ENCODE data around the gene ITGB1BP1. TPM values are rescaled to one million over a fixed set of nuclear protein-coding genes. Genes with fewer than 3 reads are reported as not detected.

The ITGB1BP1 gene
- total RNA-seq, 1 experiment from 2014 or later = 68.1 TPM

DNA sequence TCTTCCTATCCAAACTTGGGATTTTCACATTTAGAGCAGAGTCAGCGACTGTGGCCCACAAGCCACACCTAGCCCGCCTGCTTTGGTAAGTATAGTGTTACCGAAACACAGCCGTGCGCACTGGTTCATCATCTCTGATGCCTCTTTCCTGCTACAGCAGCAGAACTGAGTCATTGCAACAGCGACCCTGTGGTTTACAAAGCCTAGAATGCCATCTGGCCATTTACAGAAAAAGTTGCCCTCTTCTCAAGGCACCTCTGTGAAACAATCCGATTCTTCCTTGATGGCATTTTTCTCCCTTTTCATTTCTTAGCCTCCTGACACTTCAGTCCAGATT is 40.3 kb upstream of the ITGB1BP1 start:
- no peaks in the 10 kb centered on the region; the same call in none of the 2 replicates for H4K20me1 ChIP-seq (ENCODE audit: insufficient read depth)
- POLR2A ChIA-PET (ENCODE audit: unreplicated experiment) = no interaction called here
- H3K27me3 ChIP-seq (ENCODE audit: insufficient read depth, low read depth) = no peaks in the 10 kb centered on the region
- H3F3A ChIP-seq (ENCODE audit: insufficient read depth, low read depth) = peaks cover 24% of the 10 kb centered on the region
- H3K36me3 ChIP-seq (ENCODE audit: low read depth) = peaks cover 27% of the 10 kb centered on the region
- no peak for TF ChIP-seq EZH2 (IDR thresholded peaks at IDR 0.05; ENCODE audit: low read depth)
- TF ChIP-seq, protein P1, sequence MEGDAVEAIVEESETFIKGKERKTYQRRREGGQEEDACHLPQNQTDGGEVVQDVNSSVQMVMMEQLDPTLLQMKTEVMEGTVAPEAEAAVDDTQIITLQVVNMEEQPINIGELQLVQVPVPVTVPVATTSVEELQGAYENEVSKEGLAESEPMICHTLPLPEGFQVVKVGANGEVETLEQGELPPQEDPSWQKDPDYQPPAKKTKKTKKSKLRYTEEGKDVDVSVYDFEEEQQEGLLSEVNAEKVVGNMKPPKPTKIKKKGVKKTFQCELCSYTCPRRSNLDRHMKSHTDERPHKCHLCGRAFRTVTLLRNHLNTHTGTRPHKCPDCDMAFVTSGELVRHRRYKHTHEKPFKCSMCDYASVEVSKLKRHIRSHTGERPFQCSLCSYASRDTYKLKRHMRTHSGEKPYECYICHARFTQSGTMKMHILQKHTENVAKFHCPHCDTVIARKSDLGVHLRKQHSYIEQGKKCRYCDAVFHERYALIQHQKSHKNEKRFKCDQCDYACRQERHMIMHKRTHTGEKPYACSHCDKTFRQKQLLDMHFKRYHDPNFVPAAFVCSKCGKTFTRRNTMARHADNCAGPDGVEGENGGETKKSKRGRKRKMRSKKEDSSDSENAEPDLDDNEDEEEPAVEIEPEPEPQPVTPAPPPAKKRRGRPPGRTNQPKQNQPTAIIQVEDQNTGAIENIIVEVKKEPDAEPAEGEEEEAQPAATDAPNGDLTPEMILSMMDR (conservative IDR thresholded peaks at IDR 0.05) = no peak
- intact Hi-C loops (cut with micrococcal nuclease; ENCODE audit: unreplicated experiment) = no loop called here
- DNase-seq = no peak
- H3K79me2 ChIP-seq (ENCODE audit: low read depth) = no peaks in the 10 kb centered on the region
- H3K9me3 ChIP-seq (ENCODE audit: insufficient read depth, low read depth) = no peaks in the 10 kb centered on the region
- BruUV-seq (replicated peaks) = no TSS peak
- H3K9me2 ChIP-seq (ENCODE audit: insufficient read depth) = no peaks in the 10 kb centered on the region
- no peaks in the 10 kb centered on the region for H3K4me1 ChIP-seq (replicated peaks; ENCODE audit: insufficient read depth)
- H3K4me2 ChIP-seq = no peak overlapping the region
- H2AFZ ChIP-seq = no peak overlapping the region
- CTCF ChIA-PET = no interaction called here
- no peak overlapping the region for H3K4me3 ChIP-seq
- no peak overlapping the region for H3K27ac ChIP-seq

DNA sequence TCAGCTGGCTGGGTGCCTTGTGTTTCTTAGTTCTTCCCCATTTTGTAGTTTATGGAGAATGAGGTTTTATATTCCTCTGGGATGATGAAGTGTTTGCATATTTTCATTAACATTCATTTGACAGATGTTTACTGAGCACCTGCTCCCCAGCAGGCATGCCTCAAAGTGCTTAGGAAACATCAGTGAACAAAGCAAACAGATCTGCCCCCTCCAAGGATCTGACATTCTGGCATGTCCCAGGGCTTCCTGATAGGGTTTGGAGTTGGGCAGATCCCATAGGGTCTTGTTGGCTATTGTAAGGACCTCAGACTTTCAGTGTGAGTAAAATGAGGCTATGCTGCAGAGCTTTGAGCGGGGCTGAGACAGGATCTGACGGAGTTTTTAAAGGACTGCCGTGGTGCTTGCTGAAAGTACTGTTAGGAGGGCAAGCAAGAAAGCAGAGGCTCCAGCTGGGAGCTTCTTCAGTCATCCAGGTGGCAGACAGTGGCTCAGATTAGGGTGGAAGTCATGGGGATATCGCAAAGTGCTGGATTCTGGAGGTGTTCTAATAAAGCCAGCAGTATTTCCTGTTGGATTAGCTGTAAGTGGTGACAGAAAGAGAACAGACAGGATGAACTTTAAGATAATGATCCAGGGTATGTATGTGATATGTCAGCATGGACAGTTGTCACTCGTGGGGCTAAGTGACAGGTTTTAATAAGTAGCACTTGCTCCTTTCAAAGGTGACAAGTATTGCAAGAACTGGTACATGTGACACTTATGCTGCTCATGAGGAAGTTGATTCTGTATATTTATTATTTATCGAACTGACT is 39.8 kb upstream of the ITGB1BP1 start:
- Histone ChIP-seq H3K4me1 (replicated peaks; ENCODE audit: insufficient read depth) (no peaks in the 10 kb centered on the region), H3K9me3 (ENCODE audit: insufficient read depth, low read depth) (no peaks in the 10 kb centered on the region), H4K20me1 (ENCODE audit: insufficient read depth) (no peaks in the 10 kb centered on the region; the same call in none of the 2 replicates), H3K4me2 (no peak overlapping the region), H3K36me3 (ENCODE audit: low read depth) (peaks cover 28% of the 10 kb centered on the region), H2AFZ (no peak overlapping the region), H3F3A (ENCODE audit: insufficient read depth, low read depth) (peaks cover 24% of the 10 kb centered on the region), H3K27ac (no peak overlapping the region), H3K79me2 (ENCODE audit: low read depth) (no peaks in the 10 kb centered on the region), H3K9me2 (ENCODE audit: insufficient read depth) (no peaks in the 10 kb centered on the region), H3K27me3 (ENCODE audit: insufficient read depth, low read depth) (no peaks in the 10 kb centered on the region), H3K4me3 (no peak overlapping the region)
- POLR2A ChIA-PET (ENCODE audit: unreplicated experiment) = no interaction called here
- BruUV-seq (replicated peaks) = no TSS peak
- TF ChIP-seq EZH2 (IDR thresholded peaks at IDR 0.05; ENCODE audit: low read depth) = no peak
- TF ChIP-seq, protein P1 (conservative IDR thresholded peaks at IDR 0.05) = no peak
- CTCF ChIA-PET = no interaction called here
- intact Hi-C loops (cut with micrococcal nuclease; ENCODE audit: unreplicated experiment) = no loop called here
- DNase-seq = no peak

DNA sequence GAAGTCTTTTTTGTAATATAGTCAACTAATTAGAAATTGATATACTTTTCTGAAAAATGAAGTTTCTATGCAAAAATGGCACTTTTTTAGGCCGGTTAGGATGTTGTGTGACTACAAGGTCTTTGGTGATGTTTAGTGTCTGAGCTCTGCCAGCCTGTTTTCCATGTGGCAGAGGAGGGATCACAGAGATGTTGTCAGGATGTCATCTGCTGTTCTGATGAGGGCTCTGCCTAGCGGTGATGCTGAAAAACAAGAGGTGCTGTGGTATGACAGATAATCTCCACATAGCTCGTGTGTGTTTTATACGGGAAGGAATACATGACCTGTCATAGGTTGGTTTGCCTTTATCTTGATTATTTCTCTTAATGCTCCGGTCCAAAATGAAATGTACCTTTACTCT is 39.0 kb upstream of the ITGB1BP1 start:
- no peaks in the 10 kb centered on the region for H3K9me2 ChIP-seq (ENCODE audit: insufficient read depth)
- H3F3A ChIP-seq (ENCODE audit: insufficient read depth, low read depth) = peaks cover 24% of the 10 kb centered on the region
- H3K36me3 ChIP-seq (ENCODE audit: low read depth) = peaks cover 31% of the 10 kb centered on the region
- H3K9me3 ChIP-seq (ENCODE audit: insufficient read depth, low read depth) = no peaks in the 10 kb centered on the region
- no peak for DNase-seq
- H2AFZ ChIP-seq = no peak overlapping the region
- no peaks in the 10 kb centered on the region for H3K79me2 ChIP-seq (ENCODE audit: low read depth)
- TF ChIP-seq EZH2 (IDR thresholded peaks at IDR 0.05; ENCODE audit: low read depth) = no peak
- TF ChIP-seq, protein P1 (conservative IDR thresholded peaks at IDR 0.05) = no peak
- intact Hi-C loops (cut with micrococcal nuclease; ENCODE audit: unreplicated experiment) = no loop called here
- H3K4me2 ChIP-seq = no peak overlapping the region
- no peaks in the 10 kb centered on the region; the same call in none of the 2 replicates for H4K20me1 ChIP-seq (ENCODE audit: insufficient read depth)
- POLR2A ChIA-PET (ENCODE audit: unreplicated experiment) = no interaction called here
- H3K4me3 ChIP-seq = no peak overlapping the region
- no peaks in the 10 kb centered on the region for H3K4me1 ChIP-seq (replicated peaks; ENCODE audit: insufficient read depth)
- H3K27me3 ChIP-seq (ENCODE audit: insufficient read depth, low read depth) = no peaks in the 10 kb centered on the region
- H3K27ac ChIP-seq = no peak overlapping the region
- CTCF ChIA-PET = interaction anchor here (0.7 kb wide), 1 partner anchor 965 kb away, joined by 19 read pairs; no protein-coding TSS in a partner anchor
- no TSS peak for BruUV-seq (replicated peaks)

All from PC-9 (cell line).